HG03521 (cell line): ENCODE results near the gene CLDND2.

ENCODE experiments used
- ATAC-seq: cut with Tn5 transposase; IDR thresholded peaks from one replicate; pipeline ENCODE4 v1.9.1; 2021; ENCODE audit warnings: mild to moderate bottlenecking, moderate library complexity; ENCODE audit not compliant: unreplicated experiment

CLDND2 gene

GRCh38 chr19:51337141-51337860 lies 31.5 kb downstream of the CLDND2 start:
- no peak for ATAC-seq

GRCh38 chr19:51333836-51334460 lies 34.9 kb downstream of the CLDND2 start:
- no peak for ATAC-seq

- no peak for ATAC-seq
Observed at GRCh38 chr19:51331716-51332115, 37.1 kb downstream of the CLDND2 start.

GRCh38 chr19:51331193-51331592 lies 37.6 kb downstream of the CLDND2 start:
- ATAC-seq = no peak

- no peak for ATAC-seq
Observed at GRCh38 chr19:51330366-51330765, 38.4 kb downstream of the CLDND2 start.

- ATAC-seq = no peak
Observed at GRCh38 chr19:51329411-51329810, 39.4 kb downstream of the CLDND2 start.

GRCh38 chr19:51327066-51328001 lies 41.5 kb downstream of the CLDND2 start:
- no peak for ATAC-seq

- no peak for ATAC-seq
Observed at GRCh38 chr19:51326216-51327065, 42.4 kb downstream of the CLDND2 start.

- no peak for ATAC-seq
Observed at GRCh38 chr19:51325161-51325976, 43.4 kb downstream of the CLDND2 start.

GRCh38 chr19:51324167-51324481 lies 44.7 kb downstream of the CLDND2 start:
- no peak for ATAC-seq

GRCh38 chr19:51323481-51324166 lies 45.2 kb downstream of the CLDND2 start:
- ATAC-seq = no peak

GRCh38 chr19:51321799-51322198 lies 47.0 kb downstream of the CLDND2 start:
- no peak for ATAC-seq

- no peak for ATAC-seq
Observed at GRCh38 chr19:51320280-51320657, 48.5 kb downstream of the CLDND2 start.

GRCh38 chr19:51319649-51320279 lies 49.0 kb downstream of the CLDND2 start:
- no peak for ATAC-seq

GRCh38 chr19:51318687-51319648 lies 49.8 kb downstream of the CLDND2 start:
- no peak for ATAC-seq

GRCh38 chr19:51317968-51318367 lies 50.8 kb downstream of the CLDND2 start:
- ATAC-seq = no peak

GRCh38 chr19:51317376-51317775 lies 51.4 kb downstream of the CLDND2 start:
- ATAC-seq = no peak
